NCI-H82 treated with DMSO at 0.1 percent for 48 hours (cell line): Measurements from ENCODE around the gene FNDC3B.

Source experiments
- DNase-seq: peaks from one replicate; lab custom pipeline; 2025; ENCODE audit not compliant: unreplicated experiment; lab: John Stamatoyannopoulos, UW

The FNDC3B gene

GRCh38 chr3:172303181-172303580 lies 263.8 kb downstream of the FNDC3B start:
- DNase-seq: no peak

GRCh38 chr3:172303941-172304558 lies 264.7 kb downstream of the FNDC3B start:
- no peak for DNase-seq

- DNase-seq: no peak
These were observed 266.2 kb downstream of the FNDC3B start for GRCh38 chr3:172305552-172305951.

- no peak for DNase-seq
These were observed 266.6 kb downstream of the FNDC3B start for GRCh38 chr3:172305974-172306373.

- no peak for DNase-seq
These were observed 267.8 kb downstream of the FNDC3B start for GRCh38 chr3:172307141-172307560.

GRCh38 chr3:172309059-172309458 lies 269.7 kb downstream of the FNDC3B start:
- no peak for DNase-seq

DNA sequence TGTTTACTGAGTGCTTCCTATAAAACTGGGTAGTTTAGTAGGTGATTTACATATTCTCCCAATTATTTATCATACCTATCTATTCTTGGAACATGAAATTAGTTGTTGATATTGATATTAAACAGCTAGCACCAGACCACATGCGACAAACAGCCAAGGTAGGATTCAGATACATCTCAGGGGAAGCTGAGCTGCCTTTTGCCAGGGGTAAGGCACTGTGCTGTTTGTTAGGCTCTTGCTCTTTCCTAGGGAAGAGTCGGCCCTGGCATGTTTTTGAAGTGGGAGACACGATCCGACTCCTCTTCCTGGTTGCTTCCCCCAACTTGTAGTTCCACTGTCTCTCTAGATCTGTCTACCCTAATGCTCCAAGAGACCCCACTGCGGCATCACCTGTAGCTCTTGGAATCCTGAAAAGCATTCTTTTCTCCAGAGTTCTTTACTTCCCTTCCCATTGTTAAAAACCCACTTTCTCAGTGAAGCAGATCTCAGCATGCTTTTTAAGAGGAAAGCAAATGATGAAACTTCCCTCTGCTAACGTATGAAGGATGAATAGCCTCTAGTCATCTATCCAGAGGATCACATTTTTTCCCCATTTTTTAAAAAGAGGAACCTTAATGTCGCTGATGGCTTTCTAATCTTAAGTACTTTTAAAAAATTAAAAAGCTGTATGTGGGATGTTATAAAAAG lies 270.5 kb downstream of the FNDC3B start:
- DNase-seq: no peak

GRCh38 chr3:172310428-172310760 lies 271.0 kb downstream of the FNDC3B start:
- DNase-seq: no peak

GRCh38 chr3:172311217-172311616 lies 271.8 kb downstream of the FNDC3B start:
- DNase-seq: no peak

- no peak for DNase-seq
These were observed 272.6 kb downstream of the FNDC3B start for GRCh38 chr3:172312001-172312400.

DNA sequence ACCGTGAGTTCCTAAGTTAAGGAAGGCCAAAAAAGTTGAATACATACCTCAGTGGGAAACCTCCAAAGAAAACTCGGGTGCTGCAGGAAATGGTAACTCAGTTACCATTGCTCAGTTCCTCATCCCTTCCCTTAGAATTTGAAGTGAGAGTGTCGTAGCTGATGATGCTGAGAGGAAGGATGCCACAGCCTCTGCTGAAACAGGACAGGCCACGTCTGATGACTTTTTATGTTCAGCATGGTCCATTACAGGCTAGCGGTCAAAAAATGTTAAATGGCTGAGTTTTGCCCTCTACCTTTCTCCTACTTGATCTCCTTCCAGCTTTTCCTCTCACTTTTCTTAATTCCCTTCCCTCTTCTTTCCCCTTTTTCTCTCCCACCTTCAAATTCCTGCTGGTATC lies 273.3 kb downstream of the FNDC3B start:
- no peak for DNase-seq

GRCh38 chr3:172313671-172314070 lies 274.3 kb downstream of the FNDC3B start:
- DNase-seq: no peak

- no peak for DNase-seq
These were observed 275.3 kb downstream of the FNDC3B start for GRCh38 chr3:172314591-172315160.

- DNase-seq: no peak
These were observed 276.2 kb downstream of the FNDC3B start for GRCh38 chr3:172315401-172316091.

DNA sequence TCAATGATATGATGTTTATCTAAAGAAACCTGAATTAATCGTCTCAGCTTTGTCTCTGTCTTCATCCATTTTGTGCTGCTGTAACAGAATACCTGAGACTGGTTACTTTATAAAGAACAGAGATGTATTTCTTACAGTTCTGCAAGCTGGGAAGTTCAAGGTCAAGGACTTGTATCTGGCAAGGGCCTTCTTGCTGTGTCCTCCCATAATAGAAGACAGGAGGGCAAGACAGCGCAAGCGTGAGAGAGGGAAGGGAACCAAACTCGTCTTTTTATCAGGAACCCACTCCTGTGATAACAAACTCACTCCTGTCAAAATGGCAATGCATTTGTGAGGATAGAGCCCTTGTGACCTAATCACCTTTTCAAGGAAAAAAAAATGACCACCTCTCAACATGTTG lies 277.4 kb downstream of the FNDC3B start:
- no peak for DNase-seq

DNA sequence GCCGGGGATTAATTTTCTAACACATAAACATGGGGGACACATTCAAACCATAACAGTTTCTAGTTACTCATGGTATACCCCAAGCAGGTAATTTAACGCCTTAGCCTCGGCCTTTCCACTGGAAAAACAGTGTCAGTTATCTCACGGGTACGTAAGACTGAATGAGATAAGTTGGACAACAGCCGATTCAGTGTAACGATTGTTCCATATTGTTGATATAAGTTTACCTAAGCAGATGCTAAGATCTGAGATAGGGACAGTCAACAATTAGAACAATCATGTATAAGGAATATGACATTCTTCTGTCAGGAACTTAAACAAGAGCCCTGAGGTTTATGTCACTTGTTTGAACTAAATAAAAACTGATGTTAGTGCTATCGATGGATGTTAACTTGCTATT lies 278.1 kb downstream of the FNDC3B start:
- no peak for DNase-seq

DNA sequence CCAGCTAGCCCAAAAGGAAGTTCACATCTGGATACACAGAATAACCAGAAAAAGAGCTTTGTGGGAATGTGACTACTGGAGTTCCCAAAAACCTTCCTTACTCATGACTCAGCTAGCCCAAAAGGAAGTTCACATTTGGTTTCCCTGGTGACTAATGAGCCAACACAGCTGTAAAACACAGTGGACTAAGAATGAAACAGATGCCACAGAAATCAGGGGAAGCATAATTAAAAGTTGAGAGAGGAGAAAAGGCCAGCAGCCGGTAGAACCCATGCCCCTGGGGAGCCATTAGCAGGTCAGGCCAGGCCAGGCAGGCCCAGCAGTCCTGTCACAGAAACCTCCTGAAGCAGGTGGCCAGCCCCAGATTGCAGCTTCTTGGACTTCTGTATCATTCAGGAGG lies 278.6 kb downstream of the FNDC3B start:
- DNase-seq: no peak

- DNase-seq: no peak
These were observed 280.2 kb downstream of the FNDC3B start for GRCh38 chr3:172319595-172319994.

- DNase-seq: no peak
These were observed 281.1 kb downstream of the FNDC3B start for GRCh38 chr3:172320468-172320867.

- no peak for DNase-seq
These were observed 281.7 kb downstream of the FNDC3B start for GRCh38 chr3:172321035-172321434.

DNA sequence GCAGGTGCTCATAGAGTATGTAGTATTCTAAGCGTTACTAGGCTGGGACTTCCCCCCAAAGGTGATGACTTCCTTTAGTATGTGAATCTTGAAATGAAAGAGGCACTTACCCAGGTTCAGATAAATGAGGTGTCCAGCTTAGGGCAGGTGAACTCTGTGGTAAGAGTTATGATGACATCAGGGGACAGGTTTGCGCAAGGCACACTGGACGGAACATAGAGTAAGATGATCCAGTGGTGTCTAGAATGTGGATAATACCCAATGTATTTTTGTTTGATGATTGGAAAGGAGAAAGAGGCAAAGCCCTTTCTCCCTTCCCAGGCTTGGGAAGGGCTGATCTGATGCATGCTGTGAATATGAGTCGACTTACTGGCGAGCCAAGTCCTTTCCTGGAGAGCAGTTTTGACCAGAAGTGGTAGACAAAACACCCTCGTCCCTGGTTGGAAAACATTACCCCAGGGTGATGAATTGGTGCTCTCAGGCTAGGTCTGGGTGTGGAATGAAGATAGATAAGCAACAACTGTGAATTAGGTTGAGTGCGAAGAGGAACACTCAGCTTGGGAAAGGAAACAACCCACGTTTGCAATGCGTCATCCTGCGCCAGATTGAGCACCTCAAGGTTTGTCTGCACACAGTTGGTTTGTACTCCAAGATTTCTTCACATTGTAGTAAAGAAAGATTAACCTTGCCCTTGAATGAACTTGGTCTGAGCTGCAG lies 284.7 kb downstream of the FNDC3B start:
- no peak for DNase-seq
